NCI-H187 treated with DMSO at 0.1 percent for 48 hours (cell line): ENCODE data around the gene PHC3.

Experiments used
- DNase-seq: peaks from one replicate; lab custom pipeline; 2025; lab: John Stamatoyannopoulos, UW

PHC3 gene

GRCh38 chr3:170043506-170043905 lies 138.0 kb downstream of the PHC3 start:
- no peak for DNase-seq

DNA sequence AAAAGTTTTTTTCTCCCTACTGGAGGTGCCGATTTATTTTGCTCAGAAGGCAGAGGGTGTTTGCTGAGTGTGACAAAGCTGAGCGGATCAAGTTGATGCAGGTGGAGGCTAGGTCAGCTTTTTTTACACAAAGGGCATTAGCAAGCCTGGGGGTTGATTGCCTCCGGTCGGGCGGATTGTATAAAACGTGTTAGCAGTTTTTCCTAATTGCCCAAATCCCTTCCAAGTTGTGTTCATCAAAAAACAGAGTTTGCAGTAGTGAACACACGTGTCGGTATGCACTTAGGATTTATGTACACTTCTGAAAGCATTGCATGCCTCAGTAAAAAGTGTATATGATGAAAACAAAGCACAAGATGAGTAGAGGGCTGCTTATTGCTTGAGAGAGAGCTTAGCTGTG lies 141.1 kb downstream of the PHC3 start:
- DNase-seq: no peak

DNA sequence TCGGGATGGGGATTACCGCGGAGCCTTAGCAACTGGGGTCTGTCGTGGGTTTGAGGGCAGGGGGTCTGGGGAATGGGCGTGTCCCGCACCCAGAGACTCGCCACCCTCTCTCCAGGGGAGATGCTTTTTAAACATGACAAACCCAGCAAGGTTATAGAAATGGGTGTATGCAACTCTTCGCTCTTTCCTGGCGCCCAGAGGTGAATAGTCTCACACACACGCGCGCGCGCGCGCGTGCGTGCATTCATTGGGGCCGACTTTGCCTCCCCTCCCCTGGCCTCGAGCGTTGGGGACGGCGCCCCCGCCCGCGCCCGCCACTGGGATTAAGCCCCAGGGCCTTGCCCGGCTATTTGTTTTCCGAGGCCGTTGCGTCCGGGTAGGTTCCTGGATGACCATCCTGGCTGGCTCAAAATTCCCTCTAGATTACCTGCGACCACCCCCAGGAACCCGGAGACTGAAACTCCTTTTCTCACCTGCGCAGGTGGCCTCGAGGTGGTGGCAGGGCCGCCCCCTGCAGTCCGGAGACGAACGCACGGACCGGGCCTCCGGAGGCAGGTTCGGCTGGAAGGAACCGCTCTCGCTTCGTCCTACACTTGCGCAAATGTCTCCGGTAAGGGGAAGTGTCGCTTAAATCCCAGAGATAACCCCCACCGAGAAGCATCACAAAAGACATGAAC lies 143.0 kb downstream of the PHC3 start:
- DNase-seq: no peak
